HG02759 (cell line): Measurements from ENCODE around the gene PLD6.

Experiments used
- ATAC-seq: cut with Tn5 transposase; IDR thresholded peaks from one replicate; pipeline ENCODE4 v1.9.1; 2021; ENCODE audit warnings: mild to moderate bottlenecking, moderate library complexity; ENCODE audit not compliant: unreplicated experiment

Gene PLD6

DNA sequence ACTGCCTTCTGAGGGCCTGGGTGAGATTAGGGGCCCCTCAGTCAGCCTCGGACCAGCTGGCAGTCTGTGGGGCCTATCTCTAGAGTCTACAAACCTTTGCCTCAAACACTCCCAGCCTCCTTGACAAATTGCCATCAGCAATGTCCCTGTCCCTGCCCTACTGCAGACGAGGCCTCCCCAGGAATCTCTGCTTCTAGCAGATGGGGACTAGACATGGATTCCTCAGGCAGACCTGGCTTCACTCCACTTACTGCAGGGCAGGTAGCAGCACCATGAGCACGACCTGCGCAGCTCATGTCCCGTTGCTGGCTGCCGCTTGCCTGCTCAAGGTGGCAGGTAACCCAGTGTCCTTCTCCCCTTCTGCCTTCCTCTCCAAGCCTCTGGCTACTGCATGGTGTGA, 49.1 kb downstream of the PLD6 start:
- ATAC-seq: no peak

DNA sequence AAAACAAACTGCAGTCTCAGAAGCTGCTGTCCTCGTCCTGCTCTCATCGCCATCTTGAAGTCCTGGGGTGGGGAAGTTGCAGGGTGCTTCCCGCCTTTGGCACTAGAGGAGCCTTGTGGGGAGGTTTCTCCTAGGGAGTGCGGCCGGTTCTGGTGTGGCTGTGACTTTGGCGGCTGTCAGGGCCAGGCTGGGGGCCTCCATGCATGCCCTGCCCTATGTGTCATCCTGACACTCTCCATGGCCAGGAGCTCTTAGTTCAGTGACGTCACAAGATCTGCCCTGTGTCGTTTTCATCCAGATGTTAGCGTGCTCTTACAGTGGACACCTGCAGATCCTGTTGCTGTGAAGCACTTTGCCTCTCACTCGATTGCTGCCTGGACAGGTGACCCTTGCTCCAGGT, 49.6 kb downstream of the PLD6 start:
- ATAC-seq: no peak

DNA sequence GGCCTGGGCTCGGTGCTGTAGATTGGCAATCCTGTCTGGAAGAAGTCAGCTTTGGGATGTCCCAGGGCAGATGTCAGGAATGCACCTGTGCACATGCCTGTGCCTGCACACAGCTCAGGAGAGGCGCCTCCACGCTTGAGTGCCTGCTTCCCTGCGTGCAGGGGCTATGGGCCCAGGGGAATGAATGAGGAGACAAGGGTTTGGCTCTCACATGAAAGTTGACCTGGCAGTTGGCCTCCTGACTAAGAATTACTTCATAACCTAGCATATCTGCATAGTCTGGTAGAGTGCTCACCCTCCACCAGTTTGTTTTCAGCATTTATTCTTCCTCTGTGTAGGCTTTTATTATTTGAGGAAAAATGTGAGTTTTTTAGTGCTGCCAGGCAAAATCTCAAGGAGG, 50.0 kb downstream of the PLD6 start:
- no peak for ATAC-seq

DNA sequence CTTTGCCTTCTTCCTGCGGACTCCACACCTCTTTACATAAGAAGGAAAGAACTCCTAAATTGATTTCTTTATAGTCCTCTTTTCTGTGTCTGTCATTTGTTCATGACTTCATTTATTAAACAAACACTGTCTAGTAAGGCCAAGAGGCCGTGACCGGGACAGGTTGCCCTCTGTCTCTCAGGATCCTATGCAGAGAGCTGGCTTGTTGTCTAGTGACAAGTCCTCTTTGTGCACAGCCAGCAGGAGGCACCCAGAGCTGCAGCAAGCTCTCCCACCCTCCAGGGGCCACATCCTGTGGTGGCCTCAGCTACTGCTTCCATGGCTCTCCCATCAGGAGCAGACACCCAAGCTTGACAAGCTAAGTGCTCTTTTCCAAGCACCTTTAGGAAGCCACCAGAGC, 50.6 kb downstream of the PLD6 start:
- ATAC-seq: no peak

DNA sequence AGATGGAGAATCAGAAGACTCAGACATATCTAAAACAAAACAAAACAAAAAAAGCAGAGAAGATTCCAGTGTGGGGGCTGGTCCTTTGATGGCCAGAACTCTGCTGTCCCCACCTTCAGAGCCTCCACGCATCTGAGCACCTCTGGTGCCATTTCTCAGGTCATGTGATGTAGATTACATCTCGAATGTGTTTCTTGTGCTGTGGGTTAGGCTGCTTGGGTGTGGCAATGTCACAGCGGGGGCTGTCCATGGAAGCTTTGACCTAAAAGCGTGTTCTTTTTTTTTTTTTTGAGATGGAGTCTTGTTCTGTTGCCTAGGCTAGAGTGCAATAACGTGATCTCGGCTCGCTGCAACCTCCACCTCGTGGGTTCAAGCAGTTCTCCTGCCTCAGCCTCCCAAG, 51.2 kb downstream of the PLD6 start:
- no peak for ATAC-seq

DNA sequence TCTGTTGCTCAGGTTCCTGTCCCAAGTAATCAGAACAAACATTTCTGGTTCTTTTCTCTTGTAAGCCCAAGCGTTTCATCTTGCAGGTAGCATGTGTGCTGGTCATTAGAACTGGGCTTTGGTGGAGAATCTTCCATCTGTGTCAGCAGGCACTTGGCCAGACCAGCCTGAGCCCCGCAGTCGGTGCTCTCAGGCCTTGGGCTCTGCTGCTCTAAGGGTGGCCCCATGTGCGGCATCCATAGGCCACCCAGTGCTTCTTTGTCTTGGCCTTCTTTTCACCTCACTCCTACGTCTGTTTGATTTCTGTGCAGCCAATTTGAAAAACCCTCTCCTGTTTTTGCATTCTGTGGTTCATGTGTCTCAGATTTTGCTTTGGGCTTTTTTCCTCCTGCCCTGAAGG, 51.6 kb downstream of the PLD6 start:
- ATAC-seq: no peak

DNA sequence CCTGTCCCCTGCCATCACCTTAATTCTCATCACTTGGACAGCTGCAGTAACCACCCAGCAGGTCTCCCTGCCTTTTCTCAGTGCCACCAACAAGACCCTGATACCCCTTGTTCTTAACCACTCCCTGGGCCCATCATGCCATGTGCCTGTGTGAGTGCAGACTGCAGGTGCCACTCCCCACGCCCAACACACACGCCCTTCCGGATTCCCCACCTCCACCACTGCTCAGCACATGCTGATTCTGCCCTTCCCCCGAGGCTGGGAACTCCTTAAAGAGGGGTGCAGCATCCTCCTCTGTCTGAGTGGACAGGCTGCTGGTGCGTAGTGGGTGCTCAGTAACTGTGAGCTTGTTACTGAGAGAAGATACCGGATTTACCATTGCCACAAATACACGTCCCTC, 52.4 kb downstream of the PLD6 start:
- no peak for ATAC-seq

DNA sequence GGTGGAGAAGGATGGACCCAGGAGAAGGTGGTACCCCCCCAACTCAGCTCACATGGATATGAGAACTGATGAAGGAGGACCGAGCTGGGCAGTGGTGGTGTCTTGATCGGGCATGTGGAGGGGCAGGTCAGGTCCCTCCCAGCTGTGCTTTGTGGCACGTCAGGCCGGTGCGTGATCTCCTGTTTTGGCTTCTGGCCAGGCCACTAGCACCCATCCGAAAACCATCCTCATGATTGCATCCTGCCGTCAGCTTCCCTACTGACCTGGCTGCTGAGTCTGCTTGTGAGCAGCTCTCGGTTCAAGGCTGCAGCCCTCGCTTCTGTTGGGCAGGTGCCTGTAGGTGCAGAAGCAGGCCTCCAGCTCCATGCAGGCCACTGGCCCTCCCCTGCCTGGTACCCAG, 53.1 kb downstream of the PLD6 start:
- ATAC-seq: no peak

DNA sequence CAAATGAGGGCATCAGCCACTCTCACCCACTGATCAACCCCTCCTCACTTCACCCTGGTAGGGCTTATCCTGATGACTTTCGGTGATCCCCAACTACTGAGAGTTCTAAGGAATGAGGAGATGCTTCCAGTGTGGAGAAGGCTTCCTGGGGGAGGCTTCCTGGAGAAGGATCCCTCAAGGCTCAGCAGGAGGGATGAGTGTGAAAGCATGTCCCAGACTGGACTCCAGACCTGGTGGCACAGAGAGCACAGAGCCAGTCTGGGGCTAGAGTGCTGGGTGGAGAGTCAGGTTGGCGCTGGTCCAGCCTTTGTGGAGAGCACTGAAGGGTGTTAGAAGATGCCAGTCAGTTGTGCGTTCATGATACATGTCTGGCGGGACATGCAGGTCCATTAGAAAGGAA, 53.7 kb downstream of the PLD6 start:
- ATAC-seq: no peak

DNA sequence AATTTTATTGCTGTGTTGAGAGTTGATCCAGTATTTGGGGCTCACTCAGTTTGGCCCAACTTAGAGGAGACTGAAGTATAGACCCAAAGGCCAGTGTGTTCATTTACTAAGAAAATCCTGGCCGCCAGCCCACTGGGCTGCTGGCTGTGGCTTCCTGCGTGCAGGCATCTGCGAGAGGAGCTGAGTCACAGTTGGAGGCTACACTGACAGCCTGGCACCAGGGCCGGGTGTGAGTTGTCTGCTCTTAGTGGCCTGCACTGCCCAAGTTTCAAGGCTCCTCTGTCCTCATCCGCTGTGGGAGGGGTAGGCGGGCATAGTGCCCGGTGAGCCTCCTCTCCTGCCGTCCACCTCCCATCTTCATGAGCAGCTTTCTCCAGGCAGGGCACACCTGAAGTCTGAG, 54.2 kb downstream of the PLD6 start:
- ATAC-seq: no peak

DNA sequence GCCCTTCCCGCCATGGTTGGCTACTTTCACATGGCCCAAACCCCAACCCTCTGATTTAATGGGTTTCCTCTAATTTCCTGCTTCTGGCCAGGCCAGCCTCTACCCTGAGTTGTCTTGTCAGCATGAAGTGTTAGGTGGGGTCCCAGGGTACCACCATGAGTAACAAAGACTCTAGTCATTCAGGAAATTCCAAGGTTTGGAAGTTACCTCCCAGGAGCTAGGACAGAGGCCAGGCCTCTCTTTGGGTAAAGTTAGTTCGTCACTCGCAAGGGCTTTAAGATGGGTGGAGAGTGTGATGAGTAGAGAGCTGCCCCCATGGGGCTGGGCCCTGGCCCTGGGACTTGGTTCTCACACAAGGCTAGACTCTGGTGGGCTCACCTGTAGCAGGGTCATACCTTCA, 54.6 kb downstream of the PLD6 start:
- no peak for ATAC-seq

DNA sequence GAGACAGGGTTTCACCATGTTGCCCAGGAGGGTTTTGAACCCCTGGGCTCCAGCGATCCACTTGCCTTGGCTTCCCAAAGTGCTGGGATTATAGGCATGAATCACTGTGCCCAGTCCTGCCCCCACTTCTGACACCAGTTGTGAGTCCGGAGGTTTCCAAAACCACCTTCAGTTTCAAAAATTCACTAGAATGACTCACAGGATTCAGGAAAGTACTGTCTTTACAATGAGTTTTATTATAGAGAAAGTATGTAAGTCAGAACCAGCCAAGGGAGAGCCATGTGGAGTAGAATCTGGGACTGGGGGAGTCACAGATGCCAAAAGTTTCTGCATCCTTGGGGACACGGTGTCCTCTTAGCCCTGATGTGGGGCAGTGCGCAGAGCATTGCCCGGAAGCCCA, 55.1 kb downstream of the PLD6 start:
- ATAC-seq: no peak
